Mononuclear cell (primary cell): Measurements from ENCODE around the gene FGF9. TPM values are rescaled to one million over a fixed set of nuclear protein-coding genes. Genes with fewer than 3 reads are reported as not detected.

Experiments
- H3K27me3 ChIP-seq: 2 replicates; pipeline ENCODE4 v1.6.0; 2011; ENCODE audit warnings: low read length, control low read depth; ENCODE audit not compliant: insufficient read depth
- H3K4me1 ChIP-seq: 2 replicates; pipeline ENCODE4 v1.5.1; 2011; ENCODE audit warnings: mild to moderate bottlenecking, low read length, control low read depth; ENCODE audit not compliant: insufficient read depth
- H3K4me3 ChIP-seq: 2 replicates; pipeline ENCODE4 v1.5.1; 2011; ENCODE audit warnings: mild to moderate bottlenecking, low read length, moderate library complexity
- H3K9me3 ChIP-seq: 2 replicates; pipeline ENCODE4 v1.5.1; 2011; ENCODE audit warnings: low read depth, mild to moderate bottlenecking, control low read depth, low read length
- total RNA-seq: library from RNA; depleted of rRNA; stranded (reverse); fragments of >200 nt; gene quantifications from one replicate; pipeline ENCODE4 v1.2.3, GENCODE V29; 2012

FGF9 gene
- total RNA-seq, 1 donor, result 1.4 TPM

DNA sequence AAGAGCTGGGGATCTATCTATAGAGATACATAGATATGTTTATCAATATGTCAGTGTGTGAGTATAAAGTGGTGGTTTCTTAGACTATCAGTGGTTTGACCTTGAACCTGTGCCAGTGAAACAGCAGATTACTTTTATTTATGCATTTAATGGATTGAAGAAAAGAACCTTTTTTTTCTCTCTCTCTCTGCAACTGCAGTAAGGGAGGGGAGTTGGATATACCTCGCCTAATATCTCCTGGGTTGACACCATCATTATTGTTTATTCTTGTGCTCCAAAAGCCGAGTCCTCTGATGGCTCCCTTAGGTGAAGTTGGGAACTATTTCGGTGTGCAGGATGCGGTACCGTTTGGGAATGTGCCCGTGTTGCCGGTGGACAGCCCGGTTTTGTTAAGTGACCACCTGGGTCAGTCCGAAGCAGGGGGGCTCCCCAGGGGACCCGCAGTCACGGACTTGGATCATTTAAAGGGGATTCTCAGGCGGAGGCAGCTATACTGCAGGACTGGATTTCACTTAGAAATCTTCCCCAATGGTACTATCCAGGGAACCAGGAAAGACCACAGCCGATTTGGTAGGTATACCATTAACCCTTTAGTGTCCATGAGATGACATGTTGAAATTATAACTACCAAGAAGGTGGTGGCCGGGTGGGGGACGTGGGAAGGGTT lies 880 bp downstream of the FGF9 start:
- Histone ChIP-seq H3K4me3 (peak overlapping the region; percentile 40), H3K9me3 (no peaks in the 10 kb centered on the region), H3K4me1 (peaks cover 59% of the 10 kb centered on the region), H3K27me3 (peaks cover 80% of the 10 kb centered on the region)

DNA sequence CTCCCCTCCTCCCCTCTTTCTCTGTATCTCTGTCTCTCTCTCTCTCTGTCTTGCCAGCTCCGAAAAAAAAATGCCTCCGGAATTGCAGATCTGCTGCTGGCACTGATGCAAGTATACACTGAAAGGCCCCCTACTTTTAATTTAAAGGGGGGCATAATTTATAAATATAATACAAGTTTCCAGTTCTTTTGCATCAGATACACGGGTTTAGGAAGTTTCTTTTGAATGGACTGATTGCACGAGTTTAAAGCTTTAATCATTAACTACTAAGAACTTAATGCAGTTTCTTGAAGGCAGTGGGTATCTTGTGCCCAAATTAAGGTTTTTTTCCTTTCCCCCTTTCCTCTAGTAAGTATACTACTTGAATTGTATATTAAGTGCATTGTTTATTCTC lies 1.4 kb downstream of the FGF9 start:
- Histone ChIP-seq H3K9me3 (no peaks in the 10 kb centered on the region), H3K27me3 (peaks cover 80% of the 10 kb centered on the region), H3K4me1 (peaks cover 59% of the 10 kb centered on the region), H3K4me3 (no peak overlapping the region)

DNA sequence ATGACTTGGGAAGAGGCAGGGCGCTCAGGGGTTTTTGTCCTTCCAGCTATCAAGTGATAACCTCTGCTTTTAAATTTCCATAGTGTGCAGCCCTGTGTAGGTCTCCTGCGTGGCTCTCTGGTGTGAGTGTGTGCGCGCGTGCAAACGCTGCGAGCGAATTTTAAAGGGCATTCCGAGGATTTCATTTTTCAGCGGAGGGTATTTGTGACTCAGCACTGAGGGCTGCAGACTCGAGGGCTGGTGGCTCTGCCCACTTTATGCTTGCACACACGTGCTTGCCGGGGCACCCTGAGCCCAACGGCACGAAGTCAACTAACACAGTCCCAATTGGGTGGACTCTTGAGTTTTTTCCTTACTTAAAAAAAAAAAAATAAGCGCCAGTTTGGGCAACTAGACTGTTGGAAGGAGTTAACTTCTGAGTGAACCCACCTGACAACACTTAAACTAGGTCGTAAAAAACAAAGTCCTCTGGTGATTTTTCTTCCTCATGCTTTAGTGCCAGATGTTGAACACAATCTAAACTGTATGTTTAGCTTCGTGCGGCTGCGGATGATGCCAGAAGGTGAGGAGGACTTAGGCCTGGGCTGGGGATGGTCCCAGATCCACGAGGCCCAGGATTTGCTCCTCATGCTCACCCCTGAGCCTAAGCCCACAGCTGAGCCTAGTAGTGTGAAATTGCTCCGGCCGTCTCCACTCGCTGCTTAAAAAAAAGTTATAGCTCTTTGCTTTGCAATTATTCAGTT lies 2.1 kb downstream of the FGF9 start:
- Histone ChIP-seq H3K9me3 (no peaks in the 10 kb centered on the region), H3K4me1 (peaks cover 59% of the 10 kb centered on the region), H3K4me3 (peak overlapping the region; percentile 41), H3K27me3 (peaks cover 80% of the 10 kb centered on the region)

GRCh38 chr13:21673539-21673788 lies 2.6 kb downstream of the FGF9 start:
- Histone ChIP-seq H3K4me3 (peak overlapping the region; percentile 41), H3K27me3 (peaks cover 80% of the 10 kb centered on the region), H3K9me3 (no peaks in the 10 kb centered on the region), H3K4me1 (peaks cover 58% of the 10 kb centered on the region)

- Histone ChIP-seq H3K4me3 (peak overlapping the region; percentile 41), H3K9me3 (no peaks in the 10 kb centered on the region), H3K4me1 (peaks cover 54% of the 10 kb centered on the region), H3K27me3 (peaks cover 76% of the 10 kb centered on the region)
These were observed 3.1 kb downstream of the FGF9 start for GRCh38 chr13:21673789-21674489.

- Histone ChIP-seq H3K4me3 (peak overlapping the region; percentile 28), H3K4me1 (peaks cover 48% of the 10 kb centered on the region), H3K27me3 (peaks cover 70% of the 10 kb centered on the region), H3K9me3 (no peaks in the 10 kb centered on the region)
These were observed 3.7 kb downstream of the FGF9 start for GRCh38 chr13:21674490-21675009.

- Histone ChIP-seq H3K4me3 (peak overlapping the region; percentile 15), H3K4me1 (peaks cover 40% of the 10 kb centered on the region), H3K27me3 (peaks cover 68% of the 10 kb centered on the region), H3K9me3 (no peaks in the 10 kb centered on the region)
These were observed 4.5 kb downstream of the FGF9 start for GRCh38 chr13:21675095-21675991.

DNA sequence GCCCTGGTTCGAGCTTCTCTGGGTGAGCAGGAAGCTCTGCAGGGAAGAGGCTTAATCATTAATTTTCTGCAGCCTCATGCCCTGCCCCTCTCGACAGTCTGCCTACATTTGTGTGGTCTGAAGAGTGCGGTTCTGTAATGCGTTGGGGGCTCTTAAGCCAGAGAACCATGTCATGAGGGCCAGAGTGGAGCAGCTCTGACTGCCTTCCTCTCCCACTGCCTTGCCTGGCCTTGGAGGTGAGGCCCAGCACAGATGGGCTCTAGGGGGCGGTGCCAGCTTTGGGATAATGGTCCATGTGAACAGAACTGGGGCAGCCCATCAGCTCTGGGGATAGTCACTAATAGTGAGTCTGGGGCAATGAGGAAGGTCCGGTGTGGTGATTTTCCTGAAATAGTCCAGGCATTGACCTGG lies 5.7 kb downstream of the FGF9 start:
- Histone ChIP-seq H3K4me3 (no peak overlapping the region), H3K9me3 (no peaks in the 10 kb centered on the region), H3K4me1 (peaks cover 30% of the 10 kb centered on the region), H3K27me3 (peaks cover 68% of the 10 kb centered on the region)

DNA sequence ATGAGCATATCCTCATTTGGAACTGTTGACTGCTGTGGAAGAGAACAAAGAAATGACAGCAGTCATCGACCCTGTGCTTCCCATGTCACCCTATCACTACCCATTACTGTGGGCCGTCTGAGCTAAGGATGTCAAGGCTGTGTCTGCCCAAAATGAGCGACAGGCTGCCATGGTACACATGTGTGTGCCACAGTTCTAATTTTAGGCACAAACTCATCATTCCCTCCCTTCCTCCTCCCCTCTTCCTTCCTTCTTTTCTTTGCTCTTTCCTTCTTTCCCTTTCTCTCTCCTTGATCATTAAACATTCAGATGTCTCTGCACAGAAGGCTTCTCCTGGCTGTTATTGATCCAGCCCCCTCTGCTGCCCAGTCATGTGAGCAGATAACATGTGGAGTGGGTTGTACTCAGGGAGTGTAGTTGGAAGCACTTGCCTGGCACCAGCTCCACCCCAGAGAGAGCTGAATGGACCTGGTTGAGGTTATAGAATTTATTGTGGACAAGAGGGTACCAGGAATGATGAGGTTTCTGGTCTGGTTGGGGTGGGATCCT lies 6.3 kb downstream of the FGF9 start:
- Histone ChIP-seq H3K9me3 (no peaks in the 10 kb centered on the region), H3K27me3 (peaks cover 62% of the 10 kb centered on the region), H3K4me3 (no peak overlapping the region), H3K4me1 (peaks cover 24% of the 10 kb centered on the region)

DNA sequence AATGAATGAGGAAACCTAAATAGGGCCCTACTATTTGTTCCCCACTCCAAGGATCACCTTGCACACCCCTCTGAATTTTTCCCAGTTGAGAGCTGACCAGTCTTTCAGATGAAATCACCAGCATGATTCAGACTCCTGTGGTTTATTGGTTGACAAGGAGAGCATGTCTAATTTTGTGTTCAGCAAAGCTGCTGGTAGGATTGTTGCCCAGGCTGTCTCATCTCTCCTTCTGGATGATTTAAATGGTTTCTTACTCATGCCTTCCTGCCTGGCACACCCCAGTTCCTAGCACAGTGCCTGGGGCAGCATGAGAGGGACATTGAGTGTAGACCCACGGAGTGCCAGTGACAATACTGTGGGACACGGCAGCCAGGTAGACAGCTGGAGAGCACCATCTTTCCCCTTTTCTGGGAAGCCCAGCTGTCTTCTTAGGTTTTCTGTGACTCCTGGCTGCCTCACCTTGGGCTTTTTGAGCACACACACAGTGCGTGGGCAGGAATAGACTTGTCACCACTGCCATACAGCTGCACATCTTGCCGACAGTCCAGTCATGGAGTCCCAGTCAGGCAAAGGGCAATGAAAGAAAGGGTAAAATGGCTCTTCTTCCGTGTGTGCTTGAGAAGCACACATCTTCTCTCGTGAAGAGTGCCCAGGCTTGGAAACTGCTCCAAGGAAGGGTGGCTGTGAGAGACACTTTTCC lies 12.3 kb downstream of the FGF9 start:
- Histone ChIP-seq H3K9me3 (no peaks in the 10 kb centered on the region), H3K4me3 (no peak overlapping the region), H3K27me3 (peaks cover 19% of the 10 kb centered on the region), H3K4me1 (no peaks in the 10 kb centered on the region)

- H3K27me3 ChIP-seq, result peaks cover 15% of the 10 kb centered on the region
- no peaks in the 10 kb centered on the region for H3K4me1 ChIP-seq
- no peaks in the 10 kb centered on the region for H3K9me3 ChIP-seq
- H3K4me3 ChIP-seq, result no peak overlapping the region
These were observed 13.7 kb downstream of the FGF9 start for GRCh38 chr13:21684576-21684975.

GRCh38 chr13:21685485-21686064 lies 14.7 kb downstream of the FGF9 start:
- Histone ChIP-seq H3K9me3 (no peaks in the 10 kb centered on the region), H3K27me3 (peaks cover 11% of the 10 kb centered on the region), H3K4me1 (no peaks in the 10 kb centered on the region), H3K4me3 (no peak overlapping the region)

GRCh38 chr13:21686751-21687391 lies 16.0 kb downstream of the FGF9 start:
- no peaks in the 10 kb centered on the region for H3K9me3 ChIP-seq
- H3K4me3 ChIP-seq, result no peak overlapping the region
- H3K27me3 ChIP-seq, result peaks cover 3% of the 10 kb centered on the region
- H3K4me1 ChIP-seq, result no peaks in the 10 kb centered on the region
